ENCODE measurements around the gene FGF12.
"Not testable (repeated sequence)": the region's sequence is repeated elsewhere in the genome, so short reads cannot be mapped to it uniquely, and the experiment has no call there.

FGF12 gene

DNA sequence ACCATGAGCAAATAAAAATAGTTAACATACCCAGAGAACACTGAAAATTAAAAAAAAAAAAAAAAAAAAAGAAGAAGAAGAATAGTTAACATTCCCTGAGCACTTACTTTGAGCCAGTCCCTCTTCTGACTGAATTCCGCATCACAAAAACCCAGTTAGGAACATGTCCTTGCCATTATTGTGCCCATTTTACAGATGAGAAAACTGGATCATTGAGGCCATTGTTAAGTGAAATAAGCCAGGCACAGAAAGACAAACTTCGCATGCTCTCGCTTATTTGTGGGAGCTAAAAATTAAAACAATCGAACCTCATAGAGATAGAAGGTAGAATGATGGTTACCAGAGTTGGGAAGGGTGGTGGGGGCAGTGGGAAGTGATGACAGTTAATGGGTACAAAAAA is 119.5 kb downstream of the FGF12 start:
- H3K4me3 ChIP-seq (ENCODE audit: low read depth in 1 of 2, low read length in 2 of 2) = no peak overlapping the region
- H3K27ac ChIP-seq (ENCODE audit: low read depth, low read length) = no peak overlapping the region
- H3K9ac ChIP-seq (ENCODE audit: low read depth in 1 of 2, low read length in 2 of 2) = no peak overlapping the region

DNA sequence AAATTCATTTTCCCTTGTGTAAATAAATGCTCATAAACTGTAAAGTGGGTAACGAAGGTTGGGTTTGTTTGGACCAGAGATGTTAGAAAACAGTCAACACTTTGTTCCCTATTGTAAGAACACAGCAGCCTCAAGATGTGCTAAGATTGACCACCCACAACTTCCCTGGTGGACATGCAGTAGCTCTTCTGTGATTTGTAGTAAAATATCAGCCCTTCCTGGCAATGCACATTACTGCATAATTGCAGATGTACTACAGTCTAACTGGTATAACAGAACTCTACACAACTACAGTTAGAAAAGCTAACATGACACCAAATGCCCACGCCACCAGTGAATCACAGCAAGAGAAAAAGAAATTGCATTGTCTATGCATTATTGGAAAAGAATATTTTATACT is 129.4 kb downstream of the FGF12 start:
- Histone ChIP-seq H3K4me3 (ENCODE audit: low read depth in 1 of 2, low read length in 2 of 2) (no peak overlapping the region), H3K27ac (ENCODE audit: low read depth, low read length) (no peak overlapping the region), H3K4me1 (ENCODE audit: control insufficient read depth in 1 of 2, insufficient read depth in 2 of 2, low read length in 2 of 2) (no peaks in the 10 kb centered on the region)

More for the DNA sequence above, 119.5 kb downstream of the FGF12 start:
- Histone ChIP-seq H3K4me1 (ENCODE audit: control insufficient read depth in 1 of 2, insufficient read depth in 2 of 2, low read length in 2 of 2) (no peaks in the 10 kb centered on the region), H3K9me3 (ENCODE audit: control insufficient read depth in 1 of 2, low read length in 2 of 2) (no peaks in the 10 kb centered on the region), H3K27me3 (ENCODE audit: control insufficient read depth in 1 of 2, insufficient read depth in 2 of 2, low read length in 2 of 2) (no peaks in the 10 kb centered on the region), H3K36me3 (ENCODE audit: control insufficient read depth in 1 of 2, insufficient read depth in 2 of 2, low read length in 2 of 2) (no peaks in the 10 kb centered on the region)

DNA sequence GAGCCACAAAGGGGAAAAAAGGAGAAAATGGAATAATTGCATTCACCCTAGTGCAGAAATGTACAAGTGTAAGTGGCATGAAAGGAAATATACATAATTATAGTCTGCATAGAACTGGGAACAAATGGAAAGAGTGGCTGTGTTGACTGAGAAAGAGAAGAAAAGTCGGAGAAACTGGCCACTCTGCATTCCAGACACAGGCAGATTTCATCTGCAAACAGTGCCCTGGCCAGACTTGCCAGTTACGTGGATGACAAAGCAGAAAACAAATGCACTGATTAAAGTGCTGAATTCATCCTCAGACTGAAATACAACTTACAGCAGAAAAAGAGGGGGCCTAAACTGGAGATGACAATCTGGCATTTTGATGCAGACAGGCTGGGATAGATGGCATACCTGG is 129.8 kb downstream of the FGF12 start:
- Histone ChIP-seq H3K4me1 (ENCODE audit: control insufficient read depth in 1 of 2, insufficient read depth in 2 of 2, low read length in 2 of 2) (no peaks in the 10 kb centered on the region), H3K27me3 (ENCODE audit: control insufficient read depth in 1 of 2, insufficient read depth in 2 of 2, low read length in 2 of 2) (no peaks in the 10 kb centered on the region), H3K4me3 (ENCODE audit: low read depth in 1 of 2, low read length in 2 of 2) (no peak overlapping the region), H3K9ac (ENCODE audit: low read depth in 1 of 2, low read length in 2 of 2) (no peak overlapping the region), H3K36me3 (ENCODE audit: control insufficient read depth in 1 of 2, insufficient read depth in 2 of 2, low read length in 2 of 2) (no peaks in the 10 kb centered on the region), H3K27ac (ENCODE audit: low read depth, low read length) (no peak overlapping the region), H3K9me3 (ENCODE audit: control insufficient read depth in 1 of 2, low read length in 2 of 2) (no peaks in the 10 kb centered on the region)

More for the DNA sequence above, 129.4 kb downstream of the FGF12 start:
- H3K27me3 ChIP-seq (ENCODE audit: control insufficient read depth in 1 of 2, insufficient read depth in 2 of 2, low read length in 2 of 2) = no peaks in the 10 kb centered on the region
- H3K9me3 ChIP-seq (ENCODE audit: control insufficient read depth in 1 of 2, low read length in 2 of 2) = no peaks in the 10 kb centered on the region
- H3K36me3 ChIP-seq (ENCODE audit: control insufficient read depth in 1 of 2, insufficient read depth in 2 of 2, low read length in 2 of 2) = no peaks in the 10 kb centered on the region
- no peak overlapping the region for H3K9ac ChIP-seq (ENCODE audit: low read depth in 1 of 2, low read length in 2 of 2)

DNA sequence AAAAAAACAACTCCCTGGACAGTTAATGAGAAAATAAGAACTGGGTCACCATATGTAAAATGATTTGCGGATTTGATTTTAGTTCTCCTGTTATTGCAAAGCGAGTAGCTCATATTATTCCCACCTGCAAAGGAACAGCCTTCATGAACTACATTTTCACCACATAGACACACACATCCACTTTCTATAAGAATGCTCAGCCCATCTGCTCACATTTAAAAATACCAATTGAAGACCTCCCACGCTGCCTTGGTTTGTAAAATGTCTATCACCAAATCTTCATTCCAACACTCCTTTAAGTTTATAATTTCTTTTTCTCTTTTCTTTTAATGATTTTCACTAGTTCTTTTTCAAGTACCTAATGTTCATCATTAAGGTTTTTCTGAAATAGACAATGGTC is 148.6 kb downstream of the FGF12 start:
- no peak overlapping the region for H3K27ac ChIP-seq (ENCODE audit: low read depth, low read length)
- no peaks in the 10 kb centered on the region for H3K27me3 ChIP-seq (ENCODE audit: control insufficient read depth in 1 of 2, insufficient read depth in 2 of 2, low read length in 2 of 2)
- no peak overlapping the region for H3K9ac ChIP-seq (ENCODE audit: low read depth in 1 of 2, low read length in 2 of 2)
- H3K9me3 ChIP-seq (ENCODE audit: control insufficient read depth in 1 of 2, low read length in 2 of 2) = no peaks in the 10 kb centered on the region
- no peaks in the 10 kb centered on the region for H3K4me1 ChIP-seq (ENCODE audit: control insufficient read depth in 1 of 2, insufficient read depth in 2 of 2, low read length in 2 of 2)
- H3K4me3 ChIP-seq (ENCODE audit: low read depth in 1 of 2, low read length in 2 of 2) = no peak overlapping the region
- no peaks in the 10 kb centered on the region for H3K36me3 ChIP-seq (ENCODE audit: control insufficient read depth in 1 of 2, insufficient read depth in 2 of 2, low read length in 2 of 2)

DNA sequence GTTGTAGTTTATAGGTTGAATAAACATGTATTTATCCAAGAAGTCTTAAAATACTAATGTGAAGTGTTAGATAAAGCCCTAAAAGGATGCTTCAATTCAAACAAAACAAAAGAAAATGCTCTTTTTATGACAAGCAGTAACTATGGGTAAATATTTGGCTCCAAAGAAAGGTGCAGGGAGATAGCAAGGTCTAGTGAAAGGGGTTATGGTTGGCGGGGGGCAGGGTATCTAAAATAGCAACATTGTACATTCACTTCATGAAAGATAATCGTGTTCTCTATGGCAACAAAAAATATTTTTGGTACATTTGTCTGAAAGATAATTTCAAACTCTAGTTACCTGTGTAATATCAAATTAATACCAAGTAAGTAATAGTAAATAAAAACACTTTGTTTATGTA is 149.5 kb downstream of the FGF12 start:
- Histone ChIP-seq H3K27me3 (ENCODE audit: control insufficient read depth in 1 of 2, insufficient read depth in 2 of 2, low read length in 2 of 2) (no peaks in the 10 kb centered on the region), H3K4me1 (ENCODE audit: control insufficient read depth in 1 of 2, insufficient read depth in 2 of 2, low read length in 2 of 2) (no peaks in the 10 kb centered on the region), H3K9me3 (ENCODE audit: control insufficient read depth in 1 of 2, low read length in 2 of 2) (no peaks in the 10 kb centered on the region), H3K36me3 (ENCODE audit: control insufficient read depth in 1 of 2, insufficient read depth in 2 of 2, low read length in 2 of 2) (no peaks in the 10 kb centered on the region), H3K4me3 (ENCODE audit: low read depth in 1 of 2, low read length in 2 of 2) (no peak overlapping the region), H3K9ac (ENCODE audit: low read depth in 1 of 2, low read length in 2 of 2) (no peak overlapping the region), H3K27ac (ENCODE audit: low read depth, low read length) (no peak overlapping the region)

DNA sequence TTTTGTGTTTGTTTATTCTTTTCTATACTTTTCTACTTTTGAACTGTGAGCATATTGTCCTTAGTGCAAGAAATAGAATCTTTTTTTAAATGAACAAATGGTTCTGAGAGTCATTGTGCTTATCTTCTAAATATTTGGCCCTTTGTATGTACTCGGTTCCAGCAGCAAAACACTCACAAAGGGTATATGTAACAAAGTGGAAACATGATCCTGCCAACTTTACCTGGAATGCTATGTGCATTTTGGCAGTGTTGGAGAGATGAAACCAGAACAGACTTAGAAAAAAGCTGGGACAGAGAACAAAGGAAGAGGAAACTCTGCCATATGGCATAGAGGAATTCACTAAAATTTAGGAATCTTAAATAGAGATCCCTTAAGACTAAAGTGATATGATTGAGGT is 150.1 kb downstream of the FGF12 start:
- H3K9me3 ChIP-seq (ENCODE audit: control insufficient read depth in 1 of 2, low read length in 2 of 2) = no peaks in the 10 kb centered on the region
- no peaks in the 10 kb centered on the region for H3K36me3 ChIP-seq (ENCODE audit: control insufficient read depth in 1 of 2, insufficient read depth in 2 of 2, low read length in 2 of 2)
- no peak overlapping the region for H3K4me3 ChIP-seq (ENCODE audit: low read depth in 1 of 2, low read length in 2 of 2)
- no peak overlapping the region for H3K9ac ChIP-seq (ENCODE audit: low read depth in 1 of 2, low read length in 2 of 2)
- no peaks in the 10 kb centered on the region for H3K27me3 ChIP-seq (ENCODE audit: control insufficient read depth in 1 of 2, insufficient read depth in 2 of 2, low read length in 2 of 2)
- no peak overlapping the region for H3K27ac ChIP-seq (ENCODE audit: low read depth, low read length)
- no peaks in the 10 kb centered on the region for H3K4me1 ChIP-seq (ENCODE audit: control insufficient read depth in 1 of 2, insufficient read depth in 2 of 2, low read length in 2 of 2)

DNA sequence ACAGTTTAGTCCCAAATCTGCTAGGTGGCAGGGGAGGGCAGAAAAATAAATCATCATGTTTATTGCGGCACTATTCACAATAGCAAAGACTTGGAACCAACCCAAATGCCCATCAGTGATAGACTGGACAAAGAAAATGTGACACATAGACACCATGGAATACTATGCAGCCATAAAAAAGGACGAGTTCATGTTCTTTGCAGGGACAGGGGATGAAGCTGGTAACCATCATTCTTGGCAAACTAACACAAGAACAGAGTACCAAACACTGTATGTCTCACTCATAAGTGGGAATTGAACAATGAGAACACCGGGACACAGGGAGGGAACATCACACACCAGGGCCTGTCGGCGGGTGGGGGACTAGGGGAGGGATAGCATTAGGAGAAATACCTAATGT is 150.6 kb downstream of the FGF12 start:
- H3K27ac ChIP-seq (ENCODE audit: low read depth, low read length); H3K27me3 ChIP-seq (ENCODE audit: control insufficient read depth in 1 of 2, insufficient read depth in 2 of 2, low read length in 2 of 2); H3K9me3 ChIP-seq (ENCODE audit: control insufficient read depth in 1 of 2, low read length in 2 of 2); H3K4me1 ChIP-seq (ENCODE audit: control insufficient read depth in 1 of 2, insufficient read depth in 2 of 2, low read length in 2 of 2); H3K4me3 ChIP-seq (ENCODE audit: low read depth in 1 of 2, low read length in 2 of 2); H3K9ac ChIP-seq (ENCODE audit: low read depth in 1 of 2, low read length in 2 of 2); H3K36me3 ChIP-seq (ENCODE audit: control insufficient read depth in 1 of 2, insufficient read depth in 2 of 2, low read length in 2 of 2): not testable (repeated sequence)

DNA sequence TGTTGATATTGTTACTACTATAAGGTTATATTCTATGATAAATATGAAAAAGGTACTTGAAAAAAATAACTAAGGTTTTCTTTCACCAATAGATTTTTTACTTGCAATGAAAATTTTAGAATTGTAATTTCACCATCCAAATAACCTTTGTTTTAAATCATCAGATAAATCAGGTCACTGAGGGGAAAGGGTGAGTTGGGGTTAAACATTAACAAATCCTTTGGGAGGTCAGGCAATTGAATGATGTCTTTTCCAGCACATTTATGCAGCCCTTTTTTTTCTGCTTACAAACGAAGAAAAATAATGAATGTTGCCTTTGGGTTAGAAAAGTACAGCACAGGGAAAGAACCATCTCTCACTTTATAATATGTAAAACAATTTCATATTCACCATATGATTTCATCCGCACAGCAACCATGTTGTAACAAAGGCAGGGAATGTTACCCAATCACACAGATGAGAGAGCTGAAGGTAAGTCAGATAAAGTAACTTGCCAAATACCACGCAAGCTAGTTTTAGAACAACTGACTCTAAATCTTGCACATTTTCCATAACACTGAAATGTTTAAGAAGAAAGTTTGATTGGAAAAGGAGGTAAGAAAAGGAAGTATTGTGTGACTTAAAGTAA is 151.3 kb downstream of the FGF12 start:
- Histone ChIP-seq H3K4me1 (ENCODE audit: control insufficient read depth in 1 of 2, insufficient read depth in 2 of 2, low read length in 2 of 2) (peaks cover under 1% of the 10 kb centered on the region in 2 donors), H3K4me3 (ENCODE audit: low read depth in 1 of 2, low read length in 2 of 2) (no peak overlapping the region), H3K9ac (ENCODE audit: low read depth in 1 of 2, low read length in 2 of 2) (no peak overlapping the region), H3K27me3 (ENCODE audit: control insufficient read depth in 1 of 2, insufficient read depth in 2 of 2, low read length in 2 of 2) (peaks cover 0 to 3% of the 10 kb centered on the region in 2 donors), H3K9me3 (ENCODE audit: control insufficient read depth in 1 of 2, low read length in 2 of 2) (no peaks in the 10 kb centered on the region), H3K27ac (ENCODE audit: low read depth, low read length) (no peak overlapping the region), H3K36me3 (ENCODE audit: control insufficient read depth in 1 of 2, insufficient read depth in 2 of 2, low read length in 2 of 2) (no peaks in the 10 kb centered on the region)

DNA sequence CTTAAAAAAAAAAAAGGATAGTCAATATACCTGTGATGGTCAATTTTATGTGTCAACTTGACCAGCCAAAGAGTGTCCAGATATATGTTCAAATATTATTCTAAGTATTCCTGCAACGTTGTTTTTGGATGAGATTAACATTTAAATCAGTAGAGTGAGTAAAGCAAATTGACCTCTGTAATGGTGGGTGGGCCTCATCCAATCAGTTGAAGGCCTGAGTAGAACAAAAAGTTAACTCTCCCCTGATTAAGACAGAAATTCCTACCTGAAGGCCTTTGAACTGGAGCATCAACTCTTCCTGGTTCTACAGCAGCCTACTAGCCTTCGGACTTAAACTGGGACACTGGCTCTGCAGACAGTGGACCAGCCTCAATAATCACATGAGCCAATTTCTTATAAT is 154.1 kb downstream of the FGF12 start:
- Histone ChIP-seq H3K27me3 (ENCODE audit: control insufficient read depth in 1 of 2, insufficient read depth in 2 of 2, low read length in 2 of 2) (peaks cover 0 to 3% of the 10 kb centered on the region in 2 donors), H3K4me3 (ENCODE audit: low read depth in 1 of 2, low read length in 2 of 2) (no peak overlapping the region), H3K9ac (ENCODE audit: low read depth in 1 of 2, low read length in 2 of 2) (no peak overlapping the region), H3K9me3 (ENCODE audit: control insufficient read depth in 1 of 2, low read length in 2 of 2) (no peaks in the 10 kb centered on the region), H3K27ac (ENCODE audit: low read depth, low read length) (no peak overlapping the region), H3K4me1 (ENCODE audit: control insufficient read depth in 1 of 2, insufficient read depth in 2 of 2, low read length in 2 of 2) (peaks cover 4 to 14% of the 10 kb centered on the region in 2 donors), H3K36me3 (ENCODE audit: control insufficient read depth in 1 of 2, insufficient read depth in 2 of 2, low read length in 2 of 2) (no peaks in the 10 kb centered on the region)

DNA sequence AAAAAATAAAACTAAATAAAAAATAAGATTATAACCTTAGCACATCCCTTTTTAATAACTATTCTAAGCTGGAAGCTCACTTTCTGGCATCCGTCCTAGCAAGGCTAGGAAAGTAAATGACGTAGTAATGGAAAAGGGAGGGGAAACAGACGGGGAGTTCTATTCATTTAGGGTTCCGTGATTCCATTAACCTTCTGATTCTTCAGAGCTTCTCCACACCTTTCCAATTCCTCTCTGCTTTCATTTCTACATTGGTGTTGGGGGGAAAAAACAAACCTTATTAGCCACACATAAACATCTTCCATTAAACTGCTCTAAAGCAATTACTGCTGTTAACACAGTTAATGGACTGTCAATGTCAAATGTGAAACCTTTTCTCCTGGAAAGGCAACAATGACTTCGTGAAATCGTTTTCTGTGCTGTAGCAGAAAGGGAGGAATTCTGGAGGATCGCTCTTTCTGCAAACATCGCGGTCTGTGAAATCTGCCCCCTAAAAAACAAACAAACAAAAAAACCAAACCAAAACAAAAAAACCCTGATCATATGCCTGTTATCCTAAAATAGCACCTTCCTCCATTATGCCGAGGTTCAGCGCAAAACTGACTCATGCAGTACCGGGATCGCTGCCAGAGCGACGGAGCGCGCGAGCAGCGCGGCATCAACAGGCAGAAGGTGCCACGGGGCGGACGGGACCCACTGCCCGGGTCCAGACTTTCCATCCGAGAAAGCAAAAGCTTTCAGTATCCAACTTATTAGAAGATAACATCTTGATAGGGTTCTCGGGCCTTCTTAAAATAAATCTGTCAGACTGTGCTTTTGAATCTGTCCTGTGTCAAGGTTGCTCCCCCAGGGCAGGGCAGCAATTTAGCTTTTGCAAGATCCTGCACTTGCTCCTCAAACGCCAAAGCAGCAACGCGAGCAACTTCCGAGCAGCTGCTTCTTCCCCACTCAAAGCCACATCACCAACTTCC is 156.2 kb downstream of the FGF12 start:
- peaks cover 4 to 14% of the 10 kb centered on the region in 2 donors for H3K4me1 ChIP-seq (ENCODE audit: control insufficient read depth in 1 of 2, insufficient read depth in 2 of 2, low read length in 2 of 2)
- H3K27ac ChIP-seq (ENCODE audit: low read depth, low read length) = no peak overlapping the region
- no peak overlapping the region for H3K9ac ChIP-seq (ENCODE audit: low read depth in 1 of 2, low read length in 2 of 2)

More for the DNA sequence above, 156.2 kb downstream of the FGF12 start:
- Histone ChIP-seq H3K9me3 (ENCODE audit: control insufficient read depth in 1 of 2, low read length in 2 of 2) (no peaks in the 10 kb centered on the region), H3K4me3 (ENCODE audit: low read depth in 1 of 2, low read length in 2 of 2) (peak overlapping the region; percentile 53 to 63), H3K27me3 (ENCODE audit: control insufficient read depth in 1 of 2, insufficient read depth in 2 of 2, low read length in 2 of 2) (peaks cover 0 to 3% of the 10 kb centered on the region in 2 donors), H3K36me3 (ENCODE audit: control insufficient read depth in 1 of 2, insufficient read depth in 2 of 2, low read length in 2 of 2) (no peaks in the 10 kb centered on the region)
